Stimulated activated CD8-positive, alpha-beta memory T cell treated with anti-CD3 and anti-CD28 coated beads, Interleukin-12 subunit alpha, Interleukin-12 subunit beta, amount 100 ng/mL, for 4 hours (primary cell): Measurements from ENCODE around the gene RSPO1.

Experiments
- DNase-seq: peaks from one replicate; pipeline ENCODE4 v3.0.0-alpha.2; 2020; ENCODE audit warnings: low read depth

RSPO1 gene

GRCh38 chr1:37656881-37657280 lies 22.2 kb upstream of the RSPO1 start:
- DNase-seq: no peak

- no peak for DNase-seq
These were observed 21.3 kb upstream of the RSPO1 start for GRCh38 chr1:37656026-37656425.

- DNase-seq: no peak
These were observed 20.6 kb upstream of the RSPO1 start for GRCh38 chr1:37655274-37655673.

GRCh38 chr1:37653906-37654305 lies 19.2 kb upstream of the RSPO1 start:
- DNase-seq: no peak

- no peak for DNase-seq
These were observed 18.3 kb upstream of the RSPO1 start for GRCh38 chr1:37652976-37653375.

GRCh38 chr1:37651803-37652202 lies 17.1 kb upstream of the RSPO1 start:
- DNase-seq: no peak

- no peak for DNase-seq
These were observed 16.0 kb upstream of the RSPO1 start for GRCh38 chr1:37650721-37651120.

- DNase-seq: no peak
These were observed 15.5 kb upstream of the RSPO1 start for GRCh38 chr1:37650173-37650572.

GRCh38 chr1:37647281-37647680 lies 12.6 kb upstream of the RSPO1 start:
- no peak for DNase-seq

GRCh38 chr1:37641059-37641458 lies 6.4 kb upstream of the RSPO1 start:
- no peak for DNase-seq

- DNase-seq: no peak
These were observed 1.7 kb upstream of the RSPO1 start for GRCh38 chr1:37636435-37636834.

GRCh38 chr1:37634992-37635902 lies 555 bp upstream of the RSPO1 start:
- no peak for DNase-seq

GRCh38 chr1:37633938-37634243 lies 801 bp downstream of the RSPO1 start:
- DNase-seq: no peak

- no peak for DNase-seq
These were observed 1.4 kb downstream of the RSPO1 start for GRCh38 chr1:37633040-37633937.

- no peak for DNase-seq
These were observed 3.7 kb downstream of the RSPO1 start for GRCh38 chr1:37631036-37631435.

- DNase-seq: no peak
These were observed 4.2 kb downstream of the RSPO1 start for GRCh38 chr1:37630426-37631028.

- no peak for DNase-seq
These were observed 4.8 kb downstream of the RSPO1 start for GRCh38 chr1:37629726-37630425.

GRCh38 chr1:37629008-37629407 lies 5.7 kb downstream of the RSPO1 start:
- no peak for DNase-seq

- DNase-seq: no peak
These were observed 6.6 kb downstream of the RSPO1 start for GRCh38 chr1:37628026-37628556.

GRCh38 chr1:37622131-37622530 lies 12.6 kb downstream of the RSPO1 start:
- no peak for DNase-seq

- DNase-seq: no peak
These were observed 13.3 kb downstream of the RSPO1 start for GRCh38 chr1:37621326-37621870.

GRCh38 chr1:37620707-37621106 lies 14.0 kb downstream of the RSPO1 start:
- no peak for DNase-seq
